Lower leg skin (tissue), 4 donors: ENCODE data around the gene CD33. TPM values are rescaled to one million over a fixed set of nuclear protein-coding genes. Genes with fewer than 3 reads are reported as not detected.
"Not testable (repeated sequence)": the region's sequence is repeated elsewhere in the genome, so short reads cannot be mapped to it uniquely, and the experiment has no call there.

ENCODE experiments used
- DNase-seq, 2 donors: peaks; one replicate each; pipeline ENCODE4 v3.0.0-alpha.2; 2019; ENCODE audit warnings: low spot score in 2 of 2
- H3K4me3 ChIP-seq: fragments of 200-600 bp; sonication (generic); 2 replicates; pipeline ENCODE4 v1.5.1; 2017; ENCODE audit warnings: mild to moderate bottlenecking, low read depth; ENCODE audit not compliant: poor library complexity, severe bottlenecking
- POLR2A ChIP-seq, 2 donors: fragments of 450-650 bp; IDR thresholded peaks; one replicate each; pipeline ENCODE4 v1.6.1; 2016 to 2017; ENCODE audit warnings: antibody characterized with exemption in 2 of 2, mild to moderate bottlenecking in 1 of 2, moderate library complexity in 1 of 2
- WGBS, 2 donors: methylation state at CpG; one replicate each; pipeline ENCODE4 v1.1.5; 2018; 5-methylcytosine and 5-hydroxymethylcytosine counted together
- intact Hi-C: fragments of 100-400 bp; cut with DNase I; formaldehyde crosslinking; loops from one replicate; pipeline ENCODE4 v1.15.0; 2023; ENCODE audit warnings: low total_unique reads
- total RNA-seq, 4 donors: library from RNA; depleted of rRNA; stranded (reverse); fragments of >200 nt; gene quantifications; one replicate each; pipeline ENCODE4 v1.1.0, GENCODE V29; 2016
- TF ChIP-seq, protein P1 (sequence below), 3 donors: fragments of 450-650 bp; IDR thresholded peaks; one replicate each; pipeline ENCODE4 v1.5.1; 2016; ENCODE audit warnings: antibody characterized with exemption in 3 of 3, mild to moderate bottlenecking in 3 of 3, moderate library complexity in 2 of 3

The CD33 gene
- total RNA-seq, 4 donors from 2014 or later: 1.4 to 2.5 (median 2.1) TPM

GRCh38 chr19:51200071-51200666 is 24.7 kb upstream of the CD33 start:
- no peak for DNase-seq
- H3K4me3 ChIP-seq: no peak overlapping the region
- intact Hi-C loops: no loop called here
- WGBS, 2 donors: 67 to 68% methylated on average over 10 of the region's 10 CpGs
- no peak for TF ChIP-seq POLR2A (IDR thresholded peaks at IDR 0.05)
- TF ChIP-seq, protein P1, sequence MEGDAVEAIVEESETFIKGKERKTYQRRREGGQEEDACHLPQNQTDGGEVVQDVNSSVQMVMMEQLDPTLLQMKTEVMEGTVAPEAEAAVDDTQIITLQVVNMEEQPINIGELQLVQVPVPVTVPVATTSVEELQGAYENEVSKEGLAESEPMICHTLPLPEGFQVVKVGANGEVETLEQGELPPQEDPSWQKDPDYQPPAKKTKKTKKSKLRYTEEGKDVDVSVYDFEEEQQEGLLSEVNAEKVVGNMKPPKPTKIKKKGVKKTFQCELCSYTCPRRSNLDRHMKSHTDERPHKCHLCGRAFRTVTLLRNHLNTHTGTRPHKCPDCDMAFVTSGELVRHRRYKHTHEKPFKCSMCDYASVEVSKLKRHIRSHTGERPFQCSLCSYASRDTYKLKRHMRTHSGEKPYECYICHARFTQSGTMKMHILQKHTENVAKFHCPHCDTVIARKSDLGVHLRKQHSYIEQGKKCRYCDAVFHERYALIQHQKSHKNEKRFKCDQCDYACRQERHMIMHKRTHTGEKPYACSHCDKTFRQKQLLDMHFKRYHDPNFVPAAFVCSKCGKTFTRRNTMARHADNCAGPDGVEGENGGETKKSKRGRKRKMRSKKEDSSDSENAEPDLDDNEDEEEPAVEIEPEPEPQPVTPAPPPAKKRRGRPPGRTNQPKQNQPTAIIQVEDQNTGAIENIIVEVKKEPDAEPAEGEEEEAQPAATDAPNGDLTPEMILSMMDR (IDR thresholded peaks at IDR 0.05): no peak

- DNase-seq: no peak
- no peak for TF ChIP-seq POLR2A (IDR thresholded peaks at IDR 0.05)
- TF ChIP-seq, protein P1 (IDR thresholded peaks at IDR 0.05): no peak
- intact Hi-C loops: no loop called here
- H3K4me3 ChIP-seq: no peak overlapping the region
- 50 to 58% methylated on average over 5 of the region's 5 CpGs for WGBS, 2 donors
These were observed 23.2 kb upstream of the CD33 start for GRCh38 chr19:51201712-51202111.

GRCh38 chr19:51203916-51204315 is 21.0 kb upstream of the CD33 start:
- 60 to 64% methylated on average over 3 of the region's 3 CpGs for WGBS, 2 donors
- DNase-seq: no peak
- no peak for TF ChIP-seq POLR2A (IDR thresholded peaks at IDR 0.05)
- TF ChIP-seq, protein P1 (IDR thresholded peaks at IDR 0.05): no peak
- intact Hi-C loops: no loop called here
- H3K4me3 ChIP-seq: no peak overlapping the region

DNA sequence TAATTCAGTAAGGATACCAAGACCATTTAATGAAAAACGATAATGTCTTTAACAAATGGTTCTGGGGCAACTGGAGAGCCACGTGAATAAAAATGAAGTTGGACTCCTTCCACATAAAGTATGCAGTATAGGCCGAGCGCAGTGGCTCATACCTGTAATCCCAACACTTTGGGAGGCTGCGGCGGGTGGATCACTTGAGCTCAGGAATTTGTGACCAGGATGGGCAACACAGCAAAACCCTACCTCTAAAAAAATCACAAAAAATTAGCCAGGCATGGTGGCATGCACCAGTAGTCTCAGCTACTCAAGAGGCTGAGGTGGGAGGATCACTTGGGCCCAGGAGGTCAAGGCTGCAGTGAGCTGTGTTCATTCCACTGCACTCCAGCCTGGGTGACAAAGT is 20.6 kb upstream of the CD33 start:
- TF ChIP-seq, protein P1 (IDR thresholded peaks at IDR 0.05): no peak
- no peak for TF ChIP-seq POLR2A (IDR thresholded peaks at IDR 0.05)
- WGBS, 2 donors: 75 to 77% methylated on average over 6 of the region's 6 CpGs
- H3K4me3 ChIP-seq: no peak overlapping the region
- intact Hi-C loops: no loop called here
- DNase-seq: no peak

DNA sequence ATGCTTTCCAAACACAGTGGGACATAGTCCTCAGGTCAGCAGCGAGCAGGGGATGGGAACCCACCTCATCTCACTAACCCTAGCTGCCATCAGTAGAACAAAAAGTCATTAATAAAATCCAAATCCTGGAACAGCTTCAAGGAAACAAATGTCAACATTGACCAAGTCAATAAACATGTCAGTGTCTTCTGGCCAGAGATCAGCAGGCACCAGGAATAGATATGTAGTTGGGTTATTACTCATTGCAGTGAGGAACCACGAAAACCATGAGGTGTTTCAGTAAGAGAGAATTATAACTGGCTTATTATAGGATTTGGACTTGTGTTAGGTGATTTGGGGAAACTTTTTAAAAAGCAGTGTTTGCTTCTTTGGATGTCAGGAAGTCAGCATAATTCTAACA is 17.1 kb upstream of the CD33 start:
- H3K4me3 ChIP-seq: no peak overlapping the region
- intact Hi-C loops: no loop called here
- no peak for DNase-seq
- WGBS, 2 donors: 52 to 59% methylated on average over 2 of the region's 2 CpGs
- no peak for TF ChIP-seq POLR2A (IDR thresholded peaks at IDR 0.05)
- TF ChIP-seq, protein P1 (IDR thresholded peaks at IDR 0.05): no peak

DNA sequence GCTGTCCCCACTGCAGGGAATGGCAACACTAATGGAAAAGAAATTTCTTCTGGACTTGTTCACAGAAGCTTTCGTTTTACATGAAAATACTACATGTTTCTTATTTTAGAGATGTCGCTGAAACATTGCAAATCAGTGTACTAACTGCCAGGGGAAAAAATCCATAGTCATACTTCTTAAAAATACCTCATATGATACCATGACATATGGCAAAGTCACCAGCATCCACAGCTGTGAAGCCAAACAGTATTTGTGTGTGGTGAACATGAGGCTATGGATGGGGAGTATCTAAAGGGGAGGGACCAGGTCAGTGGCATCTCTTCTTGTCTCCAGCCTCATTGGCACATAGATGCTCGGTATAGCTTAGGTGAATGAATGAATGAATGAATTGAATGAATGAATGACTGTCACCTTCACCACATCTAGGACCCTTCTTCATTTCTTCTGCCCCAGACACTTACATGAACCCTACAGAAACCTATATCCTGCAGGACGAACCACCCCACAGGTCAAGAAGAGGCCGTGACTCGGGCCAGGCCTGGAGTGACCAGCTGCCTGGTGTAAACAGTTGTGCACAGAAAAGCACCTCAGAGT is 14.6 kb upstream of the CD33 start:
- TF ChIP-seq, protein P1 (IDR thresholded peaks at IDR 0.05): no peak
- TF ChIP-seq POLR2A (IDR thresholded peaks at IDR 0.05): no peak
- no peak for DNase-seq
- intact Hi-C loops: no loop called here
- no peak overlapping the region for H3K4me3 ChIP-seq
- 85 to 87% methylated on average over 6 of the region's 6 CpGs for WGBS, 2 donors

DNA sequence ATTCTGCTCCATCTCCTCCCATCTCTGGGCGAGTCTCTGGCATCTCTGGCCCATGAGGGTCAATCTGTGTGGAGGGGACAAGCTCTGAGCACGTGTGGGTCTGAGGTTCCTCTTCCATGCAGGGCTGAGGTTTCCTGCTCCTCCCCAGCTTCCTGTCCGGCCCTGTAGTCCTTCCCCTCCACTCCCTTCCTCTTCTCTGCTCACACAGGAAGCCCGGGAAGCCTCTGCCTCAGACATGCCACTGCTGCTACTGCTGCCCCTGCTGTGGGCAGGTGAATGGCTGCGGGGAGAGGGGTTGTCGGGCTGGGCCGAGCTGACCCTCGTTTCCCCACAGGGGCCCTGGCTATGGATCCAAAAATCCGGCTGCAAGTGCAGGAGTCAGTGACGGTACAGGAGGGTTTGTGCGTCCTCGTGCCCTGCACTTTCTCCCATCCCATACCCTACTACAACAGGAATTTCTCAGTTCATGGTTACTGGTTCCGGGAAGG is 14.0 kb upstream of the CD33 start:
- 48 to 63% methylated on average over 12 of the region's 13 CpGs for WGBS, 2 donors
- intact Hi-C loops, H3K4me3 ChIP-seq: not testable (repeated sequence)
- peak in 1 of 2 donors; percentile 28 for DNase-seq
